Measurements from ENCODE around the gene KCNS1. TPM values are rescaled to one million over a fixed set of nuclear protein-coding genes. Genes with fewer than 3 reads are reported as not detected.
A peak's percentile ranks its signal among the peaks of the same experiment; 100 is the strongest.

KCNS1 gene
- total and polyA plus RNA-seq, 4 donors = 0.45 to 3.0 (median 1.3) TPM

GRCh38 chr20:45138561-45139300 lies 37.8 kb upstream of the KCNS1 start:
- peak; percentile 26 for TF ChIP-seq CTCF (IDR thresholded peaks at IDR 0.05; ENCODE audit: control extremely low read depth, extremely low read depth)
- no peak for DNase-seq
- Histone ChIP-seq H3K27ac (ENCODE audit: low read depth in 1 of 2, low read length in 1 of 2) (no peak overlapping the region), H3K27me3 (ENCODE audit: control insufficient read depth in 3 of 3, insufficient read depth in 3 of 3, low read length in 2 of 3) (no peaks in the 10 kb centered on the region), H3K9ac (ENCODE audit: insufficient read depth in 1 of 2, low read length in 2 of 2) (no peak overlapping the region), H3K4me3 (no peak overlapping the region), H3K9me3 (ENCODE audit: control insufficient read depth in 4 of 4, insufficient read depth in 3 of 4, low read length in 3 of 4) (peaks cover 0 to 3% (median 0%) of the 10 kb centered on the region in 4 donors), H3K4me1 (ENCODE audit: control insufficient read depth in 5 of 5, insufficient read depth in 5 of 5, low read length in 5 of 5) (peaks cover 0 to 2% (median 0%) of the 10 kb centered on the region in 5 donors), H3K36me3 (ENCODE audit: control insufficient read depth in 4 of 4, insufficient read depth in 4 of 4, low read length in 4 of 4) (no peaks in the 10 kb centered on the region)
- WGBS, 2 donors = 36 to 44% methylated on average over 20 of the region's 20 CpGs
- peak; percentile 62 for ATAC-seq (ENCODE audit: insufficient read depth, low FRiP score)

- DNase-seq (no peak), ATAC-seq (ENCODE audit: insufficient read depth, low FRiP score) (no peak)
- Histone ChIP-seq H3K27ac (ENCODE audit: low read depth in 1 of 2, low read length in 1 of 2) (no peak overlapping the region), H3K9me3 (ENCODE audit: control insufficient read depth in 4 of 4, insufficient read depth in 3 of 4, low read length in 3 of 4) (peaks cover 0 to 3% (median 0%) of the 10 kb centered on the region in 4 donors), H3K27me3 (ENCODE audit: control insufficient read depth in 3 of 3, insufficient read depth in 3 of 3, low read length in 2 of 3) (no peaks in the 10 kb centered on the region), H3K9ac (ENCODE audit: insufficient read depth in 1 of 2, low read length in 2 of 2) (no peak overlapping the region), H3K36me3 (ENCODE audit: control insufficient read depth in 4 of 4, insufficient read depth in 4 of 4, low read length in 4 of 4) (no peaks in the 10 kb centered on the region), H3K4me3 (no peak overlapping the region), H3K4me1 (ENCODE audit: control insufficient read depth in 5 of 5, insufficient read depth in 5 of 5, low read length in 5 of 5) (peaks cover 0 to 2% (median 0%) of the 10 kb centered on the region in 5 donors)
- TF ChIP-seq CTCF (IDR thresholded peaks at IDR 0.05; ENCODE audit: control extremely low read depth, extremely low read depth) = no peak
- WGBS, 2 donors = 74 to 100% methylated on average over 1 to 2 of the region's 2 CpGs
Measured at GRCh38 chr20:45136911-45137310, 36.0 kb upstream of the KCNS1 start.

- H3K9me3 ChIP-seq (ENCODE audit: control insufficient read depth in 4 of 4, insufficient read depth in 3 of 4, low read length in 3 of 4) = peaks cover 0 to 4% (median 0%) of the 10 kb centered on the region in 4 donors
- no peak overlapping the region for H3K4me3 ChIP-seq
- no peak overlapping the region for H3K9ac ChIP-seq (ENCODE audit: insufficient read depth in 1 of 2, low read length in 2 of 2)
- no peaks in the 10 kb centered on the region for H3K4me1 ChIP-seq (ENCODE audit: control insufficient read depth in 5 of 5, insufficient read depth in 5 of 5, low read length in 5 of 5)
- peaks cover 0 to 8% (median 3%) of the 10 kb centered on the region in 3 donors for H3K27me3 ChIP-seq (ENCODE audit: control insufficient read depth in 3 of 3, insufficient read depth in 3 of 3, low read length in 2 of 3)
- H3K27ac ChIP-seq (ENCODE audit: low read depth in 1 of 2, low read length in 1 of 2) = no peak overlapping the region
- DNase-seq (no peak), ATAC-seq (ENCODE audit: insufficient read depth, low FRiP score) (no peak)
- no peak for TF ChIP-seq CTCF (IDR thresholded peaks at IDR 0.05; ENCODE audit: control extremely low read depth, extremely low read depth)
- no peaks in the 10 kb centered on the region for H3K36me3 ChIP-seq (ENCODE audit: control insufficient read depth in 4 of 4, insufficient read depth in 4 of 4, low read length in 4 of 4)
- WGBS, 2 donors = 50 to 77% methylated on average over 2 of the region's 2 CpGs
Measured at GRCh38 chr20:45128099-45128498, 27.2 kb upstream of the KCNS1 start.
